ENCODE data around the gene GRK2.

DNA sequence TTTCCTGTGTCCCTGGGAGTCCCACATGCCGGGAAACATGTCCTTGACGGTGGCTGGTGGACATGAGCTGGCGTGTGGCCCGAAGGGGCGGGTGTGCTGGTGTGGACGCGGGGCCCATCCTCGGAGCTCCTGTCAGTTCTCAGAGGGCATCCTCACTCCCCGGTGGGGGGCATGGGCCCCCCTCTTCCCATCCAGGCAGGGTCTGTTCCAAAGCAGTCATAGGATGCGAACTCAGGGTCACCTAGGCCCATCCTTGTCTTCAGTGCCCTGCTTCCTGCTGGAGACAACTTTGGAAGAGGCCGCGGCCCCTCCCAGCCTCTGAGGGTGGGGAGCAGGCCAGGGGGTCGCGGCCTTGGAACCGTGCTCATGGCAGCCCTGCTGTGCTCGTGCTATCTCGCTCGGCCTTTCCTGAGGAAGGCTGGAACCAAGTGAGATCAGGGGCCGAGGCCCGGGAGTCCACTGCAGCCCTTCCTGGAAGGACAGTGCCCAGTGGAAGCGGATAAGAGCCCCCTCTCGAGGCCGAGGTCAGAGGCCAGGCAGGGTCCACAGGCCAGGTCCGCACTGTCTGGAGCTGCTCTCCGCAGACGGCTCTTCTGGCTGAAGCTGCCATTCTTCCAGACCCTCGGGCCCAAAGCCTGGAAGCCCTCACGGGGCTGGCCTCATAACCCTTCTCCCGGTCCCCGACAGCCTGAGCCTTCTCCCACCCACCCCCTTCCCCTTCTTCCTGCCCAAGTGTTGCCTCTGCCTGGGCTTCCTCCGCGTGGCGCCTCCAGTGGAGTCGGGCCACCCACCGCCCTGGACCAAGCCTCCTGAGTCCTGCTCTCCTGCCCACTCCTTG lies 8.7 kb downstream of the GRK2 start:
- TF ChIP-seq POLR2AphosphoS5 (IDR thresholded peaks at IDR 0.05) = no peak
- TF ChIP-seq, protein P1, sequence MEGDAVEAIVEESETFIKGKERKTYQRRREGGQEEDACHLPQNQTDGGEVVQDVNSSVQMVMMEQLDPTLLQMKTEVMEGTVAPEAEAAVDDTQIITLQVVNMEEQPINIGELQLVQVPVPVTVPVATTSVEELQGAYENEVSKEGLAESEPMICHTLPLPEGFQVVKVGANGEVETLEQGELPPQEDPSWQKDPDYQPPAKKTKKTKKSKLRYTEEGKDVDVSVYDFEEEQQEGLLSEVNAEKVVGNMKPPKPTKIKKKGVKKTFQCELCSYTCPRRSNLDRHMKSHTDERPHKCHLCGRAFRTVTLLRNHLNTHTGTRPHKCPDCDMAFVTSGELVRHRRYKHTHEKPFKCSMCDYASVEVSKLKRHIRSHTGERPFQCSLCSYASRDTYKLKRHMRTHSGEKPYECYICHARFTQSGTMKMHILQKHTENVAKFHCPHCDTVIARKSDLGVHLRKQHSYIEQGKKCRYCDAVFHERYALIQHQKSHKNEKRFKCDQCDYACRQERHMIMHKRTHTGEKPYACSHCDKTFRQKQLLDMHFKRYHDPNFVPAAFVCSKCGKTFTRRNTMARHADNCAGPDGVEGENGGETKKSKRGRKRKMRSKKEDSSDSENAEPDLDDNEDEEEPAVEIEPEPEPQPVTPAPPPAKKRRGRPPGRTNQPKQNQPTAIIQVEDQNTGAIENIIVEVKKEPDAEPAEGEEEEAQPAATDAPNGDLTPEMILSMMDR (IDR thresholded peaks at IDR 0.05) = no peak
- no peak for TF ChIP-seq POLR2A (IDR thresholded peaks at IDR 0.05)
